ENCODE results near the gene RALGPS1.

DNA sequence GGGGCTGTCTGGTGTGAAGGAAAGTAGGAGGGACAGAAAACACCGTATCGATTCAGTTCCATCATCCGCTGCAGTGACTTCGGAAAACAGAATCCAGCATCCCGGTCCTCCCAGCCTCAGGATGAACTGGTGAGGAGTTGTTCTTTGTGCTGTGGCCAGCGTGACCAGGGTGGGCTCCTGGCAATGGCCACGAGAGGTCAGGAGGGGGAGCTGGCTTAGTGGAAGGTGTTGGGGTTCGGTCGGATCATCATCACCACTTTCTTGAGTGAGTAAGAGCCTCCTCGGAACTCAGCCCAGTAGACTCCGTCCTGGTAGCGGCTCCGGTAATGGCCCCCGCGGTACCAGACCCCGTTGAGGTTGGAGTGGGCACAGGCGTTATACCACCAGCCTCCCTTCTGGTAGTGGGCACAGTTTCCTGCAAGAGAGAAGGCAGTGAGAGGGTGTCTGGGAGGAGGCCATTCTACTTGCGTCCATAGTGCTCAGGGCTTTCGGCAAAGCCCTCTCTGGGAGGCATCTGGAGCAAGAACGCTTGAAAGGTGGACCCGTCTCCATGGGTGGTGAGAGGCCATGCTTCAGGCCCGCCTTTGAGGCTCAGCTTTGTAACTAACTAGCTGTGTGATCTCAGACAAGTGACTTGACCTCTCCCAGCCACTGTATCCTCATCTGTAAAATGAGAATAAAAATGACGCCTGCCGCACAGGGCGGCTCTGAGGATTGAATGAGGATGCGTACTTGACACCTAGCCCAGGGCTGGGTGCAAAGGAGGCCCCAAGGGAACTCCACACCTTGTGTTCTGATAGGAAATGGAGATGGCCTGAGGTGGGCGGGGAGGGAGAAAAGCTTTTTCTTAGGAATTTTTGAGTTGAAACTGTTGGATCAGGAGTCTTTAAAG, 174.4 kb downstream of the RALGPS1 start:
- TF ChIP-seq POLR2A (IDR thresholded peaks at IDR 0.05) (no peak), EP300 (IDR thresholded peaks at IDR 0.05) (no peak)

All from tibial nerve (tissue), 3 donors.